ENCODE results near the gene TSPAN8.
"Not testable (repeated sequence)": the region's sequence is repeated elsewhere in the genome, so short reads cannot be mapped to it uniquely, and the experiment has no call there.

TSPAN8 gene

DNA sequence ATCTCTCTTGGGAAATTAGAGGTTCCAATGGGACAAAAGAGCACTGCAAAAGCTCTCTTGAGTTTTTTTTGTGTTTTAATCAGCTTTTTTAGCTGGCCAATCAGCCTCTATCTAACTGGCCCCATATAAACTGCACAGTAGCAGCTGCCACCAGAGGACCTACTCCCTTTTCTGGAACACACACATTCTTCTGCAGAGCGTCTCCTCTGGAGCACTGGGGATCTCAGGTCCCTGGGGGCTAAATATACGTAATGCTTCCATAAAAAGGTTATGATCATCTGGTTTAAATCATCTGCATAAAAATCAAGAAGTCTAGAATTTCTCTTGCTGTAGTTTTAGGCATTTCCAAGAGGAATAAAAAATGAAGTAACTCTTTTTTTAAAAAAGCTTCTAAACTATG is 32.3 kb downstream of the TSPAN8 start:
- DNase-seq, result no peak

GRCh38 chr12:71124835-71125460 is 32.9 kb downstream of the TSPAN8 start:
- no peak for DNase-seq

- DNase-seq, result not testable (repeated sequence)
Measured at GRCh38 chr12:71113148-71113547, 44.7 kb downstream of the TSPAN8 start.

DNA sequence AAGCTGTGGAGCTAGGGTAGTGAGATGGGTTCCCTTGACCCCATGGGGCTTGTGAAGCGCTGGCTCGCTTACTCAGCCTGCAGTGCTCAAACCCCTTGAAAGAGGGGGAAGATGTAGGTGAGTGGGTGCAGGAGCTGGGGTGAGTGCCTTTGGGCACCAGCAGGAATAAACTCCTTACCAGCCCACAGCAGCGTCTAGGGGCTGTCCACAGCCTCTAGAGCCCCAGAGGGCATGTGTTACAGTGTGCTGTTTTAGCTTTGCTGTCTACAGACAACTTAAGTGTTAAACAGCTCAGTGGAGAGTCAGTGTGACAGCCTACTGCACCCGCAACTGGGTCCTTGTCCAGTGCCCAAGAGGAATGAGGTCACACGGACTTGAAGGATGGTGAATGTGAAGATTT is 48.0 kb downstream of the TSPAN8 start:
- no peak for DNase-seq

DNA sequence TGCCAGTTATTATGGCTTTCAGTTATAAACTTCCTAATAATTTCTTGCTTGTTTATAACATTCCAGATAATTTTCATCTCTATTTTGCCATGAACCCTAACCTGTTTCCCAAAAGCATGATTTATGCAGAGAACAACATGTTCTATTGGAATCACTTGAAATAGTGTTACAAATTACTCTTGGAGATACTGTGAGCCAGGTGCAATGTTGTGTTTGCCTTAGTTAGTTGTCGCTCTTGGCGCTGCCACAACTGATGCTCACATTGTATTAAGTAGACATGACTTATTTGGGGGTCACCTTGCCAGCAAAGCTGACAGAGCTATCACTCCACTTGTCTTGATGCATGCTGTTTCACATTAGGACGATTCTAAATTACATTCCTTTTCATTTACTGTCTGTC is 49.4 kb downstream of the TSPAN8 start:
- no peak for DNase-seq

- DNase-seq, result no peak
Measured at GRCh38 chr12:71107936-71108335, 49.9 kb downstream of the TSPAN8 start.

- DNase-seq, result no peak
Measured at GRCh38 chr12:71105956-71106355, 51.8 kb downstream of the TSPAN8 start.

DNA sequence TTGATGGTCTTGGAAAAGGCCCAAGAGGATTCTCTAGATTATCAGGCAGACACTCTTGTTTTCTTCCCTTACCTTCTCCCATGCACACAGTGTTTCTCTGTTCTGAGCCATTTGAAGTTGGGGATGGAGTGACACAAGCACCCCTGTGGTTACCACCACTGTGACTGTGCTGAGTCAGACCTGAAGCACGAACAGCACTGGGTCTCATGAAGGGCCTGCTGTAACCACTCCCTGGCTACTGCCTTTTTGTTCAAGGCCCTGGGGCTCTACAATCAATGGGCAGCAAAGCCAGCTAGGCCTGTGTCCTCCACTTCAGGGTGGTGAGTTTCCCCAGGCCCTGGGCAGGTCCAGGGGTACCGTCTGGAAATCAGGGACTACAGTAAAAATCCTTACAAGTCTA is 65.5 kb downstream of the TSPAN8 start:
- no peak for DNase-seq

GRCh38 chr12:71090971-71091370 is 66.8 kb downstream of the TSPAN8 start:
- DNase-seq, result no peak

DNA sequence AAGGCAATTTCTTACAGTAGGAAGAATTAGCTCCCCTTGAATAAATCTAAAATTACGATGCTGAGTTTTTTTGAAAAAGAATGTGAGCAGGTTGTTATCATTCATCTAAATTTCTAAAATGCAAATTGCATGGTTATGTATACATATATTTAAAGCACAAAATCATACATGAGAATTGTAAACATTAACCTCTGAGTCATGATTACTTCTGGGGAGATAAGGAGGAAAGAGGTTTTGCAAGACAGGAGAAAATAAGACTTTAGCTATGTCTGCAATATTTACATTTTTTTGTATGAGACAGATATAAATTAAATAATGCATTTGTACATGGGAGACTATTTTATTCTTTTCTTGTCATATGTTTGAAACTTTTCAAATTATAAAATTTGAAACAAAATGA is 72.2 kb downstream of the TSPAN8 start:
- DNase-seq, result no peak

- DNase-seq, result peak; percentile 24
Measured at GRCh38 chr12:71075743-71076142, 82.1 kb downstream of the TSPAN8 start.
